ENCODE results near the gene MCCD1. TPM values are rescaled to one million over a fixed set of nuclear protein-coding genes. Genes with fewer than 3 reads are reported as not detected.
A peak's percentile ranks its signal among the peaks of the same experiment; 100 is the strongest.

MCCD1 gene
- total and polyA plus RNA-seq, 2 donors, result not detected

GRCh38 chr6:31558631-31559500, 30.1 kb downstream of the MCCD1 start:
- DNase-seq (ENCODE audit: low read depth in 6 of 9, low spot score in 9 of 9), result peak in 5 of 9 donors; percentile 66 to 86 (median 68)
- H3K4me3 ChIP-seq (ENCODE audit: low read length in 2 of 2), result peak overlapping the region; percentile 3 to 21
- H3K27me3 ChIP-seq (ENCODE audit: control insufficient read depth in 2 of 2, insufficient read depth in 1 of 2, low read length in 1 of 2), result no peaks in the 10 kb centered on the region
- peak overlapping the region; percentile 71 to 85 for H3K27ac ChIP-seq (ENCODE audit: low read depth in 1 of 2, low read length in 1 of 2)
- H3K4me1 ChIP-seq (ENCODE audit: control insufficient read depth in 2 of 2, insufficient read depth in 2 of 2, low read length in 2 of 2), result peaks cover 43 to 61% of the 10 kb centered on the region in 2 donors
- no peaks in the 10 kb centered on the region for H3K9me3 ChIP-seq (ENCODE audit: control insufficient read depth in 2 of 2, insufficient read depth in 1 of 2, low read length in 1 of 2)
- H3K36me3 ChIP-seq (ENCODE audit: control insufficient read depth in 2 of 2, insufficient read depth in 2 of 2, low read length in 1 of 2), result peaks cover 7 to 27% of the 10 kb centered on the region in 2 donors
- 5% methylated on average over 14 of the region's 14 CpGs for WGBS

- 26% methylated on average over 4 of the region's 4 CpGs for WGBS
- peaks cover 43 to 61% of the 10 kb centered on the region in 2 donors for H3K4me1 ChIP-seq (ENCODE audit: control insufficient read depth in 2 of 2, insufficient read depth in 2 of 2, low read length in 2 of 2)
- H3K27me3 ChIP-seq (ENCODE audit: control insufficient read depth in 2 of 2, insufficient read depth in 1 of 2, low read length in 1 of 2), result no peaks in the 10 kb centered on the region
- H3K27ac ChIP-seq (ENCODE audit: low read depth in 1 of 2, low read length in 1 of 2), result peak overlapping the region; percentile 6 to 85
- H3K9me3 ChIP-seq (ENCODE audit: control insufficient read depth in 2 of 2, insufficient read depth in 1 of 2, low read length in 1 of 2), result no peaks in the 10 kb centered on the region
- no peak for DNase-seq (ENCODE audit: low read depth in 6 of 9, low spot score in 9 of 9)
- peaks cover 7 to 23% of the 10 kb centered on the region in 2 donors for H3K36me3 ChIP-seq (ENCODE audit: control insufficient read depth in 2 of 2, insufficient read depth in 2 of 2, low read length in 1 of 2)
- no peak overlapping the region for H3K4me3 ChIP-seq (ENCODE audit: low read length in 2 of 2)
These were observed 30.8 kb downstream of the MCCD1 start for GRCh38 chr6:31559606-31559957.

GRCh38 chr6:31559958-31560696, 31.4 kb downstream of the MCCD1 start:
- Histone ChIP-seq H3K4me1 (ENCODE audit: control insufficient read depth in 2 of 2, insufficient read depth in 2 of 2, low read length in 2 of 2) (peaks cover 43 to 61% of the 10 kb centered on the region in 2 donors), H3K27me3 (ENCODE audit: control insufficient read depth in 2 of 2, insufficient read depth in 1 of 2, low read length in 1 of 2) (no peaks in the 10 kb centered on the region), H3K9me3 (ENCODE audit: control insufficient read depth in 2 of 2, insufficient read depth in 1 of 2, low read length in 1 of 2) (no peaks in the 10 kb centered on the region), H3K4me3 (ENCODE audit: low read length in 2 of 2) (no peak overlapping the region), H3K36me3 (ENCODE audit: control insufficient read depth in 2 of 2, insufficient read depth in 2 of 2, low read length in 1 of 2) (peaks cover 7 to 23% of the 10 kb centered on the region in 2 donors), H3K27ac (ENCODE audit: low read depth in 1 of 2, low read length in 1 of 2) (peak overlapping the region; percentile 61 to 85)
- DNase-seq (ENCODE audit: low read depth in 6 of 9, low spot score in 9 of 9), result peak in 4 of 9 donors; percentile 44 to 78 (median 56)
- 21% methylated on average over 7 of the region's 7 CpGs for WGBS

GRCh38 chr6:31560697-31561058, 31.9 kb downstream of the MCCD1 start:
- Histone ChIP-seq H3K4me3 (ENCODE audit: low read length in 2 of 2) (no peak overlapping the region), H3K27me3 (ENCODE audit: control insufficient read depth in 2 of 2, insufficient read depth in 1 of 2, low read length in 1 of 2) (no peaks in the 10 kb centered on the region), H3K4me1 (ENCODE audit: control insufficient read depth in 2 of 2, insufficient read depth in 2 of 2, low read length in 2 of 2) (peaks cover 43 to 59% of the 10 kb centered on the region in 2 donors), H3K27ac (ENCODE audit: low read depth in 1 of 2, low read length in 1 of 2) (no peak overlapping the region), H3K9me3 (ENCODE audit: control insufficient read depth in 2 of 2, insufficient read depth in 1 of 2, low read length in 1 of 2) (no peaks in the 10 kb centered on the region), H3K36me3 (ENCODE audit: control insufficient read depth in 2 of 2, insufficient read depth in 2 of 2, low read length in 1 of 2) (peaks cover 7 to 23% of the 10 kb centered on the region in 2 donors)
- no peak for DNase-seq (ENCODE audit: low read depth in 6 of 9, low spot score in 9 of 9)

GRCh38 chr6:31567531-31568370, 39.0 kb downstream of the MCCD1 start:
- Histone ChIP-seq H3K4me3 (ENCODE audit: low read length in 2 of 2) (no peak overlapping the region), H3K4me1 (ENCODE audit: control insufficient read depth in 2 of 2, insufficient read depth in 2 of 2, low read length in 2 of 2) (peaks cover 13 to 48% of the 10 kb centered on the region in 2 donors), H3K27me3 (ENCODE audit: control insufficient read depth in 2 of 2, insufficient read depth in 1 of 2, low read length in 1 of 2) (no peaks in the 10 kb centered on the region), H3K36me3 (ENCODE audit: control insufficient read depth in 2 of 2, insufficient read depth in 2 of 2, low read length in 1 of 2) (peaks cover 0 to 2% of the 10 kb centered on the region in 2 donors), H3K9me3 (ENCODE audit: control insufficient read depth in 2 of 2, insufficient read depth in 1 of 2, low read length in 1 of 2) (peaks cover 0 to 3% of the 10 kb centered on the region in 2 donors), H3K27ac (ENCODE audit: low read depth in 1 of 2, low read length in 1 of 2) (peak overlapping the region in 1 of 2 donors; percentile 41)
- DNase-seq (ENCODE audit: low read depth in 6 of 9, low spot score in 9 of 9), result peak in 1 of 9 donors; percentile 41
- 79% methylated on average over 9 of the region's 9 CpGs for WGBS

GRCh38 chr6:31568537-31568961, 39.8 kb downstream of the MCCD1 start:
- H3K4me3 ChIP-seq (ENCODE audit: low read length in 2 of 2), result no peak overlapping the region
- peak overlapping the region in 1 of 2 donors; percentile 41 for H3K27ac ChIP-seq (ENCODE audit: low read depth in 1 of 2, low read length in 1 of 2)
- peaks cover 14 to 56% of the 10 kb centered on the region in 2 donors for H3K4me1 ChIP-seq (ENCODE audit: control insufficient read depth in 2 of 2, insufficient read depth in 2 of 2, low read length in 2 of 2)
- H3K36me3 ChIP-seq (ENCODE audit: control insufficient read depth in 2 of 2, insufficient read depth in 2 of 2, low read length in 1 of 2), result no peaks in the 10 kb centered on the region
- no peaks in the 10 kb centered on the region for H3K27me3 ChIP-seq (ENCODE audit: control insufficient read depth in 2 of 2, insufficient read depth in 1 of 2, low read length in 1 of 2)
- DNase-seq (ENCODE audit: low read depth in 6 of 9, low spot score in 9 of 9), result peak in 3 of 9 donors; percentile 54 to 77 (median 62)
- H3K9me3 ChIP-seq (ENCODE audit: control insufficient read depth in 2 of 2, insufficient read depth in 1 of 2, low read length in 1 of 2), result peaks cover 0 to 3% of the 10 kb centered on the region in 2 donors
- 24% methylated on average over 3 of the region's 3 CpGs for WGBS

- DNase-seq (ENCODE audit: low read depth in 6 of 9, low spot score in 9 of 9), result no peak
- Histone ChIP-seq H3K9me3 (ENCODE audit: control insufficient read depth in 2 of 2, insufficient read depth in 1 of 2, low read length in 1 of 2) (peaks cover 0 to 3% of the 10 kb centered on the region in 2 donors), H3K4me1 (ENCODE audit: control insufficient read depth in 2 of 2, insufficient read depth in 2 of 2, low read length in 2 of 2) (peaks cover 14 to 71% of the 10 kb centered on the region in 2 donors), H3K27me3 (ENCODE audit: control insufficient read depth in 2 of 2, insufficient read depth in 1 of 2, low read length in 1 of 2) (no peaks in the 10 kb centered on the region), H3K27ac (ENCODE audit: low read depth in 1 of 2, low read length in 1 of 2) (no peak overlapping the region), H3K36me3 (ENCODE audit: control insufficient read depth in 2 of 2, insufficient read depth in 2 of 2, low read length in 1 of 2) (no peaks in the 10 kb centered on the region), H3K4me3 (ENCODE audit: low read length in 2 of 2) (no peak overlapping the region)
- 98% methylated on average over 1 of the region's 1 CpG for WGBS
These were observed 41.2 kb downstream of the MCCD1 start for GRCh38 chr6:31569861-31570536.
